GM21528 (cell line): ENCODE results near the gene ZSWIM3.
A peak's percentile ranks its signal among the peaks of the same experiment; 100 is the strongest.
"Not testable (repeated sequence)": the region's sequence is repeated elsewhere in the genome, so short reads cannot be mapped to it uniquely, and the experiment has no call there.

ENCODE experiments used
- ATAC-seq: cut with Tn5 transposase; IDR thresholded peaks from one replicate; pipeline ENCODE4 v1.9.1; 2021; ENCODE audit warnings: mild to moderate bottlenecking, moderate library complexity; ENCODE audit not compliant: unreplicated experiment, low FRiP score

ZSWIM3 gene

GRCh38 chr20:45857114-45857881, at the start of gene ZSWIM3, which contains the start of gene ACOT8:
ZSWIM3 (plus strand) TSS chr20:45857614; CDS start chr20:45857826, 212 bp downstream.
ACOT8 (minus strand) TSS chr20:45857392; CDS start chr20:45857315, 77 bp downstream.
- ATAC-seq, result peak; percentile 95

- no peak for ATAC-seq
Measured at GRCh38 chr20:45810191-45810970, 47.0 kb upstream of the ZSWIM3 start.

GRCh38 chr20:45812157-45813005, 45.0 kb upstream of the ZSWIM3 start, which contains the start of gene UBE2C:
UBE2C (plus strand) TSS chr20:45812644; CDS start chr20:45812696, 52 bp downstream.
- ATAC-seq, result peak; percentile 97

- no peak for ATAC-seq
Measured at GRCh38 chr20:45813006-45813340, 44.4 kb upstream of the ZSWIM3 start.

GRCh38 chr20:45813489-45813888, 43.9 kb upstream of the ZSWIM3 start:
- no peak for ATAC-seq

- no peak for ATAC-seq
Measured at GRCh38 chr20:45814314-45814713, 43.1 kb upstream of the ZSWIM3 start.

GRCh38 chr20:45816951-45817350, 40.5 kb upstream of the ZSWIM3 start:
- ATAC-seq, result no peak

GRCh38 chr20:45817376-45818194, 39.8 kb upstream of the ZSWIM3 start:
- no peak for ATAC-seq

GRCh38 chr20:45818239-45818638, 39.2 kb upstream of the ZSWIM3 start:
- ATAC-seq, result no peak

GRCh38 chr20:45819466-45819865, 37.9 kb upstream of the ZSWIM3 start:
- ATAC-seq, result no peak

- ATAC-seq, result no peak
Measured at GRCh38 chr20:45821947-45822346, 35.5 kb upstream of the ZSWIM3 start.

- ATAC-seq, result no peak
Measured at GRCh38 chr20:45822857-45823256, 34.6 kb upstream of the ZSWIM3 start.

- no peak for ATAC-seq
Measured at GRCh38 chr20:45823949-45824835, 33.2 kb upstream of the ZSWIM3 start.

- ATAC-seq, result no peak
Measured at GRCh38 chr20:45826381-45827019, 30.9 kb upstream of the ZSWIM3 start.

GRCh38 chr20:45827030-45827652, 30.3 kb upstream of the ZSWIM3 start, which contains the start of gene TNNC2:
TNNC2 (minus strand) TSS chr20:45827312; CDS start chr20:45827248, 64 bp downstream.
- ATAC-seq, result no peak

GRCh38 chr20:45827712-45828111, 29.7 kb upstream of the ZSWIM3 start:
- no peak for ATAC-seq

- no peak for ATAC-seq
Measured at GRCh38 chr20:45828589-45828988, 28.8 kb upstream of the ZSWIM3 start.

- not testable (repeated sequence) for ATAC-seq
Measured at GRCh38 chr20:45829673-45830106, 27.7 kb upstream of the ZSWIM3 start.
